Left hindlimb (tissue), 1 donor: ENCODE measurements around the gene MNAT1.
"Not testable (repeated sequence)": the region's sequence is repeated elsewhere in the genome, so short reads cannot be mapped to it uniquely, and the experiment has no call there.

Experiments
- DNase-seq: peaks from one replicate; pipeline ENCODE4 v3.0.0-alpha.2; 2018

MNAT1 gene

GRCh38 chr14:60807247-60807646 is 72.7 kb downstream of the MNAT1 start:
- no peak for DNase-seq

- DNase-seq = no peak
Measured at GRCh38 chr14:60807971-60808370, 73.4 kb downstream of the MNAT1 start.

- no peak for DNase-seq
Measured at GRCh38 chr14:60812987-60813386, 78.4 kb downstream of the MNAT1 start.

- DNase-seq = no peak
Measured at GRCh38 chr14:60815371-60815770, 80.8 kb downstream of the MNAT1 start.

- DNase-seq = no peak
Measured at GRCh38 chr14:60817113-60817512, 82.6 kb downstream of the MNAT1 start.

GRCh38 chr14:60819575-60819974 is 85.0 kb downstream of the MNAT1 start:
- DNase-seq = no peak

- DNase-seq = no peak
Measured at GRCh38 chr14:60838601-60839000, 104.0 kb downstream of the MNAT1 start.

- no peak for DNase-seq
Measured at GRCh38 chr14:60839057-60839456, 104.5 kb downstream of the MNAT1 start.

GRCh38 chr14:60839657-60840056 is 105.1 kb downstream of the MNAT1 start:
- DNase-seq = peak; percentile 59

GRCh38 chr14:60840313-60840712 is 105.8 kb downstream of the MNAT1 start:
- DNase-seq = no peak

- DNase-seq = no peak
Measured at GRCh38 chr14:60845523-60845922, 111.0 kb downstream of the MNAT1 start.

GRCh38 chr14:60848066-60848465 is 113.5 kb downstream of the MNAT1 start:
- no peak for DNase-seq

- DNase-seq = not testable (repeated sequence)
Measured at GRCh38 chr14:60851692-60852091, 117.1 kb downstream of the MNAT1 start.

GRCh38 chr14:60856111-60856510 is 121.5 kb downstream of the MNAT1 start:
- DNase-seq = no peak

- DNase-seq = no peak
Measured at GRCh38 chr14:60859525-60859924, 125.0 kb downstream of the MNAT1 start.

- DNase-seq = no peak
Measured at GRCh38 chr14:60861545-60862140, 127.1 kb downstream of the MNAT1 start.

- no peak for DNase-seq
Measured at GRCh38 chr14:60862283-60862682, 127.7 kb downstream of the MNAT1 start.

GRCh38 chr14:60863249-60863648 is 128.7 kb downstream of the MNAT1 start:
- no peak for DNase-seq

GRCh38 chr14:60865378-60866127 is 131.0 kb downstream of the MNAT1 start:
- DNase-seq = no peak

GRCh38 chr14:60867503-60868172 is 133.1 kb downstream of the MNAT1 start:
- no peak for DNase-seq

- no peak for DNase-seq
Measured at GRCh38 chr14:60878121-60878520, 143.6 kb downstream of the MNAT1 start.

- DNase-seq = no peak
Measured at GRCh38 chr14:60878536-60878935, 144.0 kb downstream of the MNAT1 start.

- DNase-seq = no peak
Measured at GRCh38 chr14:60882219-60882618, 147.7 kb downstream of the MNAT1 start.

GRCh38 chr14:60884134-60884533 is 149.6 kb downstream of the MNAT1 start:
- DNase-seq = no peak
